Measurements from ENCODE around the gene HOXD3. TPM values are rescaled to one million over a fixed set of nuclear protein-coding genes. Genes with fewer than 3 reads are reported as not detected.

Gene HOXD3
- total and polyA plus RNA-seq, 9 donors = 6.7 to 18.7 (median 14.8) TPM

- no peaks in the 10 kb centered on the region for H3K9me3 ChIP-seq
- H3K27ac ChIP-seq = no peak overlapping the region
- no peaks in the 10 kb centered on the region for H3K36me3 ChIP-seq
- no peak for DNase-seq
- H3K4me3 ChIP-seq = peak overlapping the region; percentile 33
- 38 to 42% (median 41%) methylated on average over 7 of the region's 7 CpGs for WGBS, 3 donors
- TF ChIP-seq POLR2A (IDR thresholded peaks at IDR 0.05) = no peak
- no peak for TF ChIP-seq EP300 (IDR thresholded peaks at IDR 0.05)
- TF ChIP-seq CTCF (IDR thresholded peaks at IDR 0.05) = no peak
- intact Hi-C loops (cut with DNase I) = no loop called here
- peaks cover 6% of the 10 kb centered on the region for H3K27me3 ChIP-seq
- peaks cover 5% of the 10 kb centered on the region for H3K4me1 ChIP-seq (ENCODE audit: insufficient read depth)
These were observed 46.4 kb upstream of the HOXD3 start for GRCh38 chr2:176110415-176111308.

DNA sequence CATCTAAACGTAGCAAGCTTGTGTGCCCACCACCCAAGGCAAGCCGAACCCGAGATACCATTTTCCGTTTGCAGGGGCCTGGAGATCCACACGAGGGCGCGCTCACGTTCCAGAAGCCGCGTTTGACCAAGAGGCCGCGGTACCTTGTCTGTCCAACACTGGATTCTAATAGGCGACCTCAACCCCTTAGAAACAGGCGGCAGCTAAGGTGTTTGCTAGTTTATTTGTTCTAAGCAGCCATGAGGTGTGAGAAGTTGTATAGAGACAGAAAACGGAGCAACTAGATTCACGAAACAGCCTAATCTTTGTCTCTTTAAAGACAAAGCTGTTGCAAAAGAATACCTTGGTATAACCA lies 45.8 kb upstream of the HOXD3 start:
- H3K4me3 ChIP-seq = peak overlapping the region; percentile 29
- H3K9me3 ChIP-seq = no peaks in the 10 kb centered on the region
- no peak for TF ChIP-seq POLR2A (IDR thresholded peaks at IDR 0.05)
- 3 to 16% (median 9%) methylated on average over 16 of the region's 16 CpGs for WGBS, 3 donors
- H3K36me3 ChIP-seq = no peaks in the 10 kb centered on the region
- H3K4me1 ChIP-seq (ENCODE audit: insufficient read depth) = peaks cover 5% of the 10 kb centered on the region
- intact Hi-C loops (cut with DNase I) = no loop called here
- DNase-seq = peak in 3 of 5 donors; percentile 39 to 69 (median 51)
- H3K27ac ChIP-seq = no peak overlapping the region
- peaks cover 6% of the 10 kb centered on the region for H3K27me3 ChIP-seq

GRCh38 chr2:176111846-176112374 lies 45.2 kb upstream of the HOXD3 start:
- Histone ChIP-seq H3K36me3 (no peaks in the 10 kb centered on the region), H3K9me3 (no peaks in the 10 kb centered on the region), H3K4me3 (peak overlapping the region; percentile 29), H3K27ac (no peak overlapping the region), H3K4me1 (ENCODE audit: insufficient read depth) (peaks cover 5% of the 10 kb centered on the region), H3K27me3 (peaks cover 6% of the 10 kb centered on the region)
- intact Hi-C loops (cut with DNase I) = no loop called here
- TF ChIP-seq CTCF (IDR thresholded peaks at IDR 0.05) (no peak), EP300 (IDR thresholded peaks at IDR 0.05) (no peak), POLR2A (IDR thresholded peaks at IDR 0.05) (no peak)
- DNase-seq = peak in 1 of 5 donors; percentile 10
- 28 to 49% (median 31%) methylated on average over 29 of the region's 29 CpGs for whole genome bisulfite sequencing, 3 donors

DNA sequence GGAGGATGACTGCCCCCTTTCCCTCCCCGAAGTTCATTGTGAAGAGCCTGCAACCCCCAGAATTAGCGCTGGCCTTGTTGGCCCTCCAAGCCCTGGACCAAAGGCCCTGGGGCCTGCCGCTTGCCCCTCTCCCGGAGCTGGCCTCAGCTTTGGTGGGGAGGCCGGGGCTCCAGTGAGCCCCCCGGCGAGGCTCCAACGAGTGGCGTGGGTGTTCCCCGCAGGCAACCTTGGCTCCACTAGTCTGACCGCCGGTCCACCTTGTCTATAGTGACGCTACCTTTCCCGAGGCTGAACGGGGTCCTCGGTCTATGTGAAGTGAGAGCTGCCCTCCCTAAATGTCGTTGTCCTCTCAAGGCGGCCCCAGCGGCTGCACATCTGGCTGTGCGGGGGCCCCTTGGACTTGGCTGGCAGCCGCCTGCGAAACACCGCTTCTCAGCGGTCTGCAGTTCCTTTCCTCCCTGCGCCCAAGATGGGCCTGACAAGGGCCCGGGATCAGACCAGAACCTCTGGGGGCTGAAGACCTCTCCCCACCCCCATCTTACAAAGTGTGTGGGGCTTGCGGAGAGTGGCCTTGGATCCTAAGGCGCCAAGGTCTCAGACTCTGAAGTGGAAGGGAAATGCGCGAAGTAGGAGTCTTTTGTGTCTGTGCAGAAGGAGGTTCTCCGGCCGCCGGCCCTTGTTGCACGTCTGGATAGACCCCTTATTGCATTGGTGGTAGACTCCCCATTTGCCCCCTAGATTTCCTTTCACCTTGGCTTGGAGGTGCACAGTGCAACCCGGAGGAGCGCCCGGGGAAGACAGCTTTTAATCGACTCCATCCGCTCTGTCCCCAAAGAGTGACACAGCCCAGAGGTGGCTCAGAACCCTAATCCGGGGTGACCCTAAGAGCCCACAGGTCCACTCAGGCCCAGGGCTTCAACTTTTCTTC lies 44.5 kb upstream of the HOXD3 start:
- H3K27me3 ChIP-seq = peaks cover 6% of the 10 kb centered on the region
- no peak overlapping the region for H3K27ac ChIP-seq
- intact Hi-C loops (cut with DNase I) = no loop called here
- TF ChIP-seq CTCF (IDR thresholded peaks at IDR 0.05) (no peak), EP300 (IDR thresholded peaks at IDR 0.05) (no peak), POLR2A (IDR thresholded peaks at IDR 0.05) (no peak)
- 49 to 53% (median 51%) methylated on average over 38 to 40 of the region's 40 CpGs for WGBS, 3 donors
- H3K4me1 ChIP-seq (ENCODE audit: insufficient read depth) = peaks cover 3% of the 10 kb centered on the region
- DNase-seq = peak in 1 of 5 donors; percentile 14
- no peaks in the 10 kb centered on the region for H3K9me3 ChIP-seq
- H3K4me3 ChIP-seq = peak overlapping the region; percentile 29
- H3K36me3 ChIP-seq = no peaks in the 10 kb centered on the region
